Measurements from ENCODE around the gene FCHO2.
"Not testable (repeated sequence)": the region's sequence is repeated elsewhere in the genome, so short reads cannot be mapped to it uniquely, and the experiment has no call there.

Gene FCHO2

DNA sequence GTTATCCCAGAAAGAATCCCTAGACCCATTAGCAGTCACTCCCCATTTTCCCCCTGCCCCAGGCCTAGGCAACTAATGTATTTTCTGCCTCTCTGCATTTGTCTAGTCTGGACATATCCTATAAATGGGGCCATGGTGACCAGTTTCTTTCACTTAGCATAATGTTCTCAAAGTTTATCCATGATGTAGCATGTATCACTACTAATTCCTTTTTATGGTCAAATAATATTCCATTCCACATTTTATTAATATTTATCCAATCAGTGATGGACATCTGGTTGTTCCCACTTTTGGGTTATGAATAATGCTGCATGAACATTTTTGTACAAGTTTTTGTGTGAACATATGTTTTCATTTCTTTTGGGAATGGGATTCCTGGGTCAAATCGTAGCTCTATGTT, 1.5 kb downstream of the FCHO2 start:
- no peak for DNase-seq

DNA sequence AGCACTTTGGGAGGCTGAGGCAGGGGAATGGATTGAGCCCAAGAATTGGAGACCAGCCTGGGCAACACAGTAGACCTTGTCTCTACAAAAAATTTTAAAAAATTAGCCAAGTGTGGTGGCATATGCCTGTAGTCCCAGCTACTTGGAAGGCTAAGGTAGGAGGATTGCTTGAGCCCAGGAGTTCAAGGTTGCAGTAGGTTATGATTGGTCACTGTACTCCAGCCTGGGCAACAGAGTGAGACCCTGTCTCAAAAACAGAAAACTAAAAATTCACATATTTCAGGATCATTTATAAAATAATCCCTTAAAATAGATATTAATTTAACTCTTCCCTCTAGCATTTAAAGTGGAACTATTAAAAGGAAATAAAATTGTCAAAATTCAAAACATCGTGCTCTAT, 3.4 kb downstream of the FCHO2 start:
- DNase-seq: no peak

DNA sequence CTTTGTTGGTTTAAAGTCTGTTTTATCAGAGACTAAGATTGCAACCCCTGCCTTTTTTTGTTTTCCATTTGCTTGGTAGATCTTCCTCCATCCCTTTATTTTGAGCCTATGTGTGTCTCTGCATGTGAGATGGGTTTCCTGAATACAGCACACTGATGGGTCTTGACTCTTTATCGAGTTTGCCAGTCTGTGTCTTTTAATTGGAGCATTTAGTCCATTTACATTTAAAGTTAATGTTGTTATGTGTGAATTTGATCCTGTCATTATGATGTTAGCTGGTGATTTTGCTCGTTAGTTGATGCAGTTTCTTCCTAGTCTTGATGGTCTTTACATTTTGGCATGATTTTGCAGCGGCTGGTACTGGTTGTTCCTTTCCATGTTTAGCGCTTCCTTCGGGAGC, 18.6 kb downstream of the FCHO2 start:
- DNase-seq: not testable (repeated sequence)

GRCh38 chr5:72976810-72977209, 21.0 kb downstream of the FCHO2 start:
- DNase-seq: not testable (repeated sequence)

DNA sequence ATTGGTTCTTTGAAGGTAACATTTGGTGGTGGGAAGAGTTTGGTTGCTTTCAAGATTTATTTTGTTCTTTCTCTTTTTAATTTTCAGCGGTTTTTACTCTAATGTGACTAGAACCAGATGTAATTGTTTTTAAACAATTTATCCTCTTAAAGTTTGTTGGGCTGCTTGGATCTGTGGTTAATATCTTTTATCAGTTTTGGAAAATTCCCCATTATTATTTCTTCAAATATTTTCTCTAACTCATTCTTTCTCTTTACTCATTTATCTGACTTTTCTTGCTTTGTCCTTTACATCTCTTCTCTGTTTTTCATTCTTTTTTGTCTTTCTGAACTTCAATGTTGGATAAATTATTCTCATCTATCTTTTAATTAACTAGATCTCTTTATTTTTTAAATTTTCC, 29.9 kb downstream of the FCHO2 start:
- DNase-seq: no peak

GRCh38 chr5:72988769-72989168, 32.9 kb downstream of the FCHO2 start:
- DNase-seq: no peak

DNA sequence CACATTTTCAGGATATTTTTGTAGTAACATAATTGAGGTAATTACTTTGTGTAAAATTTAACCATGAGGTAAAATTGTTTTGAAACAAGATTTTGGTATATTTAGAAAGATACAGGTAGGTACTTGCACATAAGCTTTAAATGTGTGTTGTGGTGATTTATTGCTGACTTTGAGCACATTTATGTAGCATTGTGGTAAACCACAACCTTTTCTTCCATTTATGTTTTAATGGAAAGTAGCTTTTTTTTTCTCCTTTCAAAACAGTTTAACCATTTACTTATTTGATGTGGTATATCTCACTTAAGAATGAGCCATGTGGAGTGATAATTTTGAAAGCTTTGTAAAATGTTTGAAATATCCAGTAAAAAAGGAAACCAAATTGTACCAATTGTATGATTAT, 35.6 kb downstream of the FCHO2 start:
- DNase-seq: no peak

GRCh38 chr5:72994578-72994977, 38.7 kb downstream of the FCHO2 start:
- no peak for DNase-seq

DNA sequence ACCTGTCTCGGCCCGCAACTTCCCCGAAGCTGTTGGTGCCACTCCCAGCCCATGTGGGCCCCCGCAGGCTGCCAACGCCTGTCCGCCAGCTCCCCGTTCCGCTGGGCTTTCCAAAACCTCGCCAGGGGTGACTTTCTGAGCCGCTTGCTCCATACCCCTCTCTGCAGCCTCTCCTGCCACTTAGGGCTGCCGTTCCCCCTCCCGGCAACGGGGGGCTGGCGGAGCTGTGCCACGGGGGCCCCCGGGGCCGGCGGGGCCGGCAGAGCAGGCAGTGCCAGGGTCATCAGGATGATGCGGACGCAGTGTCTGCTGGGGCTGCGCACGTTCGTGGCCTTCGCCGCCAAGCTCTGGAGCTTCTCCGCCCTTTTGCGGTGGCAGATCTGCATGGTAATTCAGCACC, 40.8 kb downstream of the FCHO2 start:
- DNase-seq: no peak

DNA sequence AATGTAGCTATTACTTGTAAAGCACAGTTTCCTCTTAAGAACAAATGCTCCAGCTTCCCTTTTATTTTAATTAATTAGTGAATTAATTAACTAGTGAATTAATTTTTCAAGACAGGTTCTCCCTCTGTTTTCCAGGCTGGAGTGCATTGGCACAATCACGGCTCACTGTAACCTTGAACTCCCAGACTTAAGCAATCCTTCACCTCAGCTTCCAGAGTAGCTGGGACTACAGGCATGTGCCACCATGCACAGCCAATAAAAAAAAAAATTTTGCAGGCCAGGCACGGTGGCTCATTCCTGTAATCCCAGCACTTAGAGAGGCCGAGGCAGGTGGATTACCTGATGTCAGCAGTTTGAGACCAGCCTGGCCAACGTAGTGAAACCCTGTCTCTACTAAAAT, 44.1 kb downstream of the FCHO2 start:
- DNase-seq: no peak

DNA sequence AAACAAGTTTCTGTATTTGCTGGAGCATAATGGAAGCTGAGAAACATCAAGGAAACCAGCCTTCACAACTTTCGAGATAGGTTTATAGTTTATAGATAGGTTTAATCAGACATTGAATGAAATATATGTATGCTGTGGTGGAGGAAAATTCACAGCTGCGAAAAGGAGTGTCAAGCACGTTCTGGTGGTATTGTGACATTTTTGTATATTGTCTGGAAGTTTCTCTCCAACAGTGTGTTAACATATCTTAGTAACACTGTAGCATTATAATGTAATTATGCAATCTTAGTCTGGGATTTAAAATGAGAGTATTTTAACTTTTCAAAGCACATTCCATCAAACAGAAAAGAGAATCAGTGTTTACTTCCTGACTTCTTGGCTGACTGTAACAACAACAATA, 50.0 kb downstream of the FCHO2 start:
- DNase-seq: no peak

DNA sequence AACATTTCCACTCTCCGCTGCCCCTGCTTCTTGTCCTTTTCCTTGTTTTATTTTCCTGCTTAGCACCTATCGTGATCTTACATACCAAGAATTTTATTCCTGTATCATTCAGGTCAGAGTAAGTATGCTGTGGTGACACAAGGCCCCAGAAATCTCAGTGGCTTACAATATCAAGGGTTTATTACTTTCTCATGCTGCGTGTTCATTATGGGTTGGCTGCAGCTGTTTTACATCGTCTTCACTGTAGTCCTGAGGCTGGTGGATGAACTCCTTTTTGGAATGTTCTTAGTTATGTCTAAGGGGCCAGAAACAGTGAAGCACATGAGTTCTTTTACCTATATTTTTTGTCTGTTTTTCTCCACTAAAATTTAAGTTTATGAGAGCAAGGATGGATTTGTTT, 51.2 kb downstream of the FCHO2 start:
- DNase-seq: no peak

DNA sequence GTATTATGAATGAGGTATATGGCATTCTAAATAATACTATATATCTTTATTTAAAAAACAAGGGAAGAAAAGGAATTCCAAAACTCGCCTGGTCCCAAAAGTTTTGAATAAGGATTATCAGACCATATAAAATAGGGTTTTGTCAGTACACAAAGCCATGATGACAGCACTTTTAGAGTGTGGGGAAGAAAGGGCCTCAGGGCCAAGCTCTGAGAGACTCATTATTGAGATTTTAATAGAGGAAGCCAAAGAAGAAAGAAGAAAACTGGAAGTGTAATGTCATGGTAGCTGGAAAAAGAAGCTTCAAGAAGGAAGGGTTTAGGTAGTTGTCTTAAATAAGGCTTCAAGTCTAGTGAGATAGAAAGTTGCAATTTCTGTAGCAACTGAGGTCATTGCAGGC, 53.0 kb downstream of the FCHO2 start:
- no peak for DNase-seq

GRCh38 chr5:73011612-73012011, 55.8 kb downstream of the FCHO2 start:
- DNase-seq: not testable (repeated sequence)

DNA sequence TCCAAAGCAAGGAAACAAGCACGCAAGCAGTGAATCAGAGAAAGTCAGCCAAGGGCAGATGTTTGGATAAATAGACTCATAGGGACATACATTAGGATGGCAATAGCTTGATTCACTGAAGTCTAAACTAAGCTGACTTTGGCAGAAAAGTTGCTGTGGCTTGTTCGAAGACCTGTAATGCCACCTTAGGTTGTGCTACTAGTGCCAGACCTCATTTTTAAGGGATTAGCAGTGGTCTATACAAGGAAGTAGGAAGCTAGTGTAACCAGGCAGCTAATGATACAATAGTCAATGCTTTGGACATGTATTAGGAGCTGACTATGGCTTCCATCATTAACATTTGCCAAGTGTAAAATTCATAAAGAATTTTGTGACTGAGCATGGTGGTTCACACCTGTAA, 63.1 kb downstream of the FCHO2 start:
- no peak for DNase-seq

DNA sequence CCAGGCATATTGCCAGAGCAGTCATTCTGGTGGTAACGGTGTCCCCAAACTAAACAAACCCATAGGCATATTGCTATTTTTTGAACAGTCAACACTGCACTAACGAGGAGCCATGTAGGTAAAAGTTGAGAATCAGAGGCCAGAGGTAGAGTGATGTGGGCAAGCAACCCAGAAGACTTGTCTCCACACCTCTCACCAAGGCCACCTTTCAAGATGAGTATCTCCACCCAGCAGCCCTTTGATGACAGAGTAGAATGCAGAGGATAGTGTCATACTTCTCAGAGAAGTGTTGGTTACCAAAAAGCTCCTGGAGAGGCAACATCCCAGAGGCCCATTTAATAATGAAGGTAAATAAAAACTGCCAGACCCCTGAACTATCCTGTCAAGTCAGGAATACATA, 63.9 kb downstream of the FCHO2 start:
- DNase-seq: no peak

DNA sequence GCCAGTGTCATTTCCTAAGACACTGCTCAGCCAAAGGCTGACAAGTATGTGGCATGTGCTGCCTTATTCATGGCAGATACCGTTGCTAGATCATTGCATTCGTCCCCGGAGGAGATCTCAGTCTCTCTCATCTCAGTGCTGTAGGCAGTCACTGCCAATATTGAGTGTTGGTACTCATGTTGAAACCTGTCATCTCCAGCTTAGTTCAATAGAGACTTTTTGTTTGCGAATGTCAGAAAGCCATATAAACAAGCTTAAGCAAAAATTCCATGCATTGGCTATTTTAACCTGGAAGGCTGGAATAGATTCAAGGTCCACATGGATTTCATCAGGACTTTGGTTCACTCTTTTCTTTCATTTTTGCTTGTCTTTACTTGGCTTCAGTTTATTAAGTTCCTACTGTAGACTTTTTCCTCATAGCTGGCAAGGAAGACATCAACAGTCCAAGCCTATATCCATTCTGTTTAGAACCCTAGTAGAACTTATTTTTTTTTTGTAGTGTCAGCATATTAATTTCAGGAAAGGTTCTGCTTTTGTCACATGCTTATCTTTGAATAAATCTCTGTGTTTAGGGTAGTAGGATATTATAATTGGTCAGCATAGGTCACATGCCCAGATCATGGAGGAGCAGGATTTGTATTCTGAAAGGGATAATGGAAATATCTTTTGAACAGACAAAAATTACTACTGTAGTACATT, 66.8 kb downstream of the FCHO2 start:
- no peak for DNase-seq

GRCh38 chr5:73024946-73025544, 69.2 kb downstream of the FCHO2 start:
- not testable (repeated sequence) for DNase-seq

DNA sequence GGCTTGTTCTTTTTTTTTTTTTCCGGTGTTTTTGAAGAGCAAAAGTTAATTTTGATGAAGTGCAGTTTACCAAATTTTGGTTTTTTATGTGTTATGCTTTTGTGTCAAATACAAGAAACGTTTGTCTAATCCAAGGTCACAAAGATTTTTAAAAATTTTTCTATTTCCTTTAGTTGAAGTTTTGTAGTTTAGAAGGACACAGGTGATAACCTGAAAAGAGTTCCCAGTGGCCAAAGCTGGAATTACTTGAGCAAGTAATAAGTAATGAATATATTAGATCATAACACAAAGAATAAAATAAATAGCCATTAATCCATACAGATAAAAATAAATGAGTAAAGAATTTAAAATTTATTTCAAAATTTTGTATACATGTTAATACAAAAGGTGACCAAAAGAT, 71.5 kb downstream of the FCHO2 start:
- no peak for DNase-seq

DNA sequence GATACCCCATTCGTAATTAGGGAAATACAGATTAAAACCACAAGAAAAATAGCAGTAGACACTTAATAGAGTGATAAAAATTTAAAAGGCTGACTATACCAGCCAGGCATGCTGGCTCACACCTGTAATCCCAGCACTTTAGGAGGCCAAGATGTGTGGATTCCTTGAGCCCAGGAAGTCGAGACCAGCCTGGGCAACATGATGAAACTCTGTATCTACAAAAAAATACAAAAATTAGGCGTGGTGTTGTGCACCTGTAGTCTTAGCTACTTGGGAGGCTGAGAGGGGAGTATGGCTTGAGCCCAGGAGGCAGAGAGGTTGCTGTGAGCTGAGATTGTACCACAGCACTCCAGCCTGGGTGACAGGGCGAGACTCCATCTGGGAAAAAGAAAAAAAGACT, 72.0 kb downstream of the FCHO2 start:
- DNase-seq: no peak

DNA sequence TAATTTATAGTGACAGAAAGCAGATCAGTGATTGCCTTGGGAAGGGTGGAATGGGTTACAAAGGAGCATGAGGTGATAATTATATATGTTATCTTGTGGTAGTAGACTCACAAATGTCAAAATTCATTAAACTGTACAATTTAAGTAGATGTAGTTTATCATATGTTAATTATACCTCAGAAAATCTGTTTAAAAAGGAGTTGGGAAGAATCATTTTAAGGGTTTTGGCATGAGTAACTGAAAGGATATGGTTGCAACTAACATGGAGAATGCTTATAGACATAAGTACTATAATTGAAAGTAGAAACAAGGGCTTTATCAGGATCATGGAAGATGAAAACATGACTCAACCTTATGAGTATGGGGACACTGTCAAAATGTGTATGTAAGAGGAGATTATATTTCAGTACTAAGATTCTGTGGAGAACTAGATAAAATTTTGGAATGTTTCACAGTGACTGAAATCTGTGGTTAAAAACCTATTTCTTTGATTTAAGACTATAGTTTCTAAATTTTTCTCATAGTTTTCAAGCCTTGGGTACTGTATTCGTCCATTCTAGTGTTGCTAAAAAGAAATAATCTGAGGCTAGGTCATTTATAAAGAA, 73.3 kb downstream of the FCHO2 start:
- DNase-seq: no peak

DNA sequence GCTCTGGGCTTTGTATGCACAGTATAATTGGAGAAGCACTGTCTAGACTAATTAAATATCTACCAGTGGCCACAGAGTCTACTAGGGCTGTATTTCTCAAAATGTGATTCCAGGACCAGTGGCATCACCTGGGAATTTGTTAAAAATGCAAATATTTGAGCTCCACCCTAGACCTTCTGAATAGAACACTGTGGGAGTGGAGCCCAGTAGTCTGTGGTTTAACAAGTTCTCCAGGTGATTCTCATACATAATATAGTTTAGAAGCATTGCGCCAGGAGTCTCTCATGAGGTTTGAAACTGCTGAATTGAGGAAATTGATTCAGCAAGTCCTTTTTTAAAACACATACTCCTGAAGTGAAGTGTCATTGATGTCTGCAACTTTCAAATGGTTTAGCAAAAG, 74.7 kb downstream of the FCHO2 start:
- DNase-seq: no peak

GRCh38 chr5:73030995-73031394, 75.2 kb downstream of the FCHO2 start:
- DNase-seq: no peak

DNA sequence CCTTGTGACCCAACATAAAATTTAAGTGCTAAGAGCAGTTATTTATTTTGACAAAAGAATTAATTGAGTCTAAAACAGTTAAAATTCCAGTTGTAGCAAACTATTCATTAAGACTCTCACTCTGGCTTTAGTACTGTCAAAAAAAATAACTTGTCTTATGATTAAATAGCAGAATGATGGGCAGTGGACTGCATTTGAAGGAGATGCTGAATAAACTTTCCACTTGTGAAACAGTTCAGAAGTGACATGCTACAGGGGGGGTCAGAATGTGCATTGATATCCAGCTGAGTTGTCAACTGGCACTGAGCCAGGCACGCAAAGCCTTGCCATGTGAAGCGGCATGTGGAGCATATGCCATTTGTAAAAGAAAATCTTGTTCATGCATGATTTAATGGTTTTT, 76.0 kb downstream of the FCHO2 start:
- no peak for DNase-seq

GRCh38 chr5:73032635-73033034, 76.8 kb downstream of the FCHO2 start:
- no peak for DNase-seq
